PC-9 (cell line): ENCODE measurements around the gene IFT122.

Experiments used
- EZH2 ChIP-seq: fragments of 200-600 bp; sonication (generic); IDR thresholded peaks from 2 replicates; pipeline ENCODE4 v1.8.0; 2017; ENCODE audit warnings: antibody characterized with exemption, low read depth
- TF ChIP-seq, protein P1 (sequence below): fragments of 200-600 bp; sonication (generic); conservative IDR thresholded peaks from 2 replicates; pipeline ENCODE4 v1.6.1; 2017; ENCODE audit warnings: mixed run types, antibody characterized with exemption, mild to moderate bottlenecking, moderate library complexity

DNA sequence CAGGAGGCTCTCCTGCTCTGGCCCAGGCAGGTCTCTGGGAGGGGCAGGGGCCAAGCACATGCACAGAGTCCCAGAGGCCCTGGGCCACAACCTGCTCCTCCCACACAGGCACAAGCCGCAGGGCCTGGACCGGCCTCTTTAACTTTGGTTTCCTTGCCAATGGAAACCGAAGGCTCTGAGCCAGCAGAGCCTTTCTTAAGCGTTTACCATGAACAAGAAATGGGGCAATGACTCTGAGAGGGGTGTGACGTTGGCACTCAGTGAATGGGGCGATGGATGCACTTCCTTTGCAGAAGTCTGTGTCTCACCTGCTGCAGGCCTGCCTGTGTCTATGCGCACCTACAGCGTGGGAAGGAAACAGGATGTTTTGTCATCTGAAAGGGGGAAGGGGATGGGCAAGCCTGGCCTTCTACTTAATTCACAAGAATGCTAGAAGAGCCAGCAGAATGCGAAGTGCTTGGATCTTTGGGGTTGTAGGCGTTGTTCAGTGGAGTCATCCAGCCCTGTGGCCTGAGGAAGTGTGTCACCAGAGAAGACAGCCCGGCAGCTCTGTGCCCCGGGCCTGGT is 41.8 kb downstream of the IFT122 start:
- TF ChIP-seq, protein P1, sequence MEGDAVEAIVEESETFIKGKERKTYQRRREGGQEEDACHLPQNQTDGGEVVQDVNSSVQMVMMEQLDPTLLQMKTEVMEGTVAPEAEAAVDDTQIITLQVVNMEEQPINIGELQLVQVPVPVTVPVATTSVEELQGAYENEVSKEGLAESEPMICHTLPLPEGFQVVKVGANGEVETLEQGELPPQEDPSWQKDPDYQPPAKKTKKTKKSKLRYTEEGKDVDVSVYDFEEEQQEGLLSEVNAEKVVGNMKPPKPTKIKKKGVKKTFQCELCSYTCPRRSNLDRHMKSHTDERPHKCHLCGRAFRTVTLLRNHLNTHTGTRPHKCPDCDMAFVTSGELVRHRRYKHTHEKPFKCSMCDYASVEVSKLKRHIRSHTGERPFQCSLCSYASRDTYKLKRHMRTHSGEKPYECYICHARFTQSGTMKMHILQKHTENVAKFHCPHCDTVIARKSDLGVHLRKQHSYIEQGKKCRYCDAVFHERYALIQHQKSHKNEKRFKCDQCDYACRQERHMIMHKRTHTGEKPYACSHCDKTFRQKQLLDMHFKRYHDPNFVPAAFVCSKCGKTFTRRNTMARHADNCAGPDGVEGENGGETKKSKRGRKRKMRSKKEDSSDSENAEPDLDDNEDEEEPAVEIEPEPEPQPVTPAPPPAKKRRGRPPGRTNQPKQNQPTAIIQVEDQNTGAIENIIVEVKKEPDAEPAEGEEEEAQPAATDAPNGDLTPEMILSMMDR, result no peak
- TF ChIP-seq EZH2, result no peak
